Keratinocyte (primary cell): ENCODE results near the gene YTHDF1. TPM values are rescaled to one million over a fixed set of nuclear protein-coding genes. Genes with fewer than 3 reads are reported as not detected.

Experiments
- DNase-seq: peaks from one replicate; pipeline ENCODE4 v3.0.0-alpha.2; 2011; ENCODE audit warnings: low read depth, missing footprints, low spot score
- FAIRE-seq: peaks from 2 replicates; lab custom pipeline; 2011; peaks lifted over from hg19 to GRCh38; lab: Jason Lieb, UNC
- H2AFZ ChIP-seq: 2 replicates; pipeline ENCODE4 v1.6.0; 2012; ENCODE audit warnings: low read length, control low read depth, inconsistent platforms; ENCODE audit not compliant: control insufficient read depth
- H3K27ac ChIP-seq: 2 replicates; pipeline ENCODE4 v1.5.1; 2011; ENCODE audit warnings: low read length; ENCODE audit not compliant: control insufficient read depth, insufficient read depth
- H3K27me3 ChIP-seq: 3 replicates; pipeline ENCODE4 v1.6.0; 2011; ENCODE audit warnings: low read length; ENCODE audit not compliant: control insufficient read depth, insufficient read depth; ENCODE audit errors: extremely low read depth
- H3K36me3 ChIP-seq, 2 experiments: 2 replicates in 1 of 2; 3 replicates in 1 of 2; pipeline ENCODE4 v1.5.1; 2011; ENCODE audit warnings: low read length in 2 of 2, mild to moderate bottlenecking in 1 of 2; ENCODE audit not compliant: control insufficient read depth in 2 of 2, insufficient read depth in 2 of 2; ENCODE audit errors: extremely low read depth in 1 of 2
- H3K4me1 ChIP-seq: 3 replicates; pipeline ENCODE4 v1.5.1; 2011; ENCODE audit warnings: low read length; ENCODE audit not compliant: control insufficient read depth, insufficient read depth; ENCODE audit errors: extremely low read depth
- H3K4me2 ChIP-seq: 3 replicates; pipeline ENCODE4 v1.6.0; 2011; ENCODE audit warnings: low read depth, low read length; ENCODE audit not compliant: control insufficient read depth, insufficient read depth; ENCODE audit errors: extremely low read depth
- H3K4me3 ChIP-seq, 3 experiments: fragments of 200-600 bp in 1 of 3; sonication (generic) in 1 of 3; 2 replicates in 2 of 3; 3 replicates in 1 of 3; pipeline ENCODE4 v1.5.1; 2011 to 2016; ENCODE audit warnings: low read length in 3 of 3, mild to moderate bottlenecking in 3 of 3, control low read depth in 2 of 3, inconsistent platforms in 1 of 3, low read depth in 1 of 3, mixed read lengths in 1 of 3, mixed run types in 1 of 3, moderate library complexity in 1 of 3; ENCODE audit not compliant: control insufficient read depth in 2 of 3, insufficient read depth in 2 of 3; ENCODE audit errors: extremely low read depth in 1 of 3
- H3K79me2 ChIP-seq: 2 replicates; pipeline ENCODE4 v1.6.0; 2012; ENCODE audit warnings: low read length; ENCODE audit not compliant: control insufficient read depth, insufficient read depth
- H3K9ac ChIP-seq: 3 replicates; pipeline ENCODE4 v1.6.0; 2011; ENCODE audit warnings: low read length; ENCODE audit not compliant: control insufficient read depth, insufficient read depth; ENCODE audit errors: extremely low read depth
- H3K9me1 ChIP-seq: 3 replicates; pipeline ENCODE4 v1.6.0; 2011; ENCODE audit warnings: low read length; ENCODE audit not compliant: control insufficient read depth, insufficient read depth; ENCODE audit errors: extremely low read depth
- H3K9me3 ChIP-seq: 2 replicates; pipeline ENCODE4 v1.5.1; 2012; ENCODE audit warnings: low read depth, low read length; ENCODE audit not compliant: control insufficient read depth
- H4K20me1 ChIP-seq: 3 replicates; pipeline ENCODE4 v1.6.0; 2011; ENCODE audit warnings: low read length; ENCODE audit not compliant: control insufficient read depth, insufficient read depth; ENCODE audit errors: extremely low read depth
- EZH2 ChIP-seq: IDR thresholded peaks from one replicate; pipeline ENCODE4 v1.6.1; 2012; ENCODE audit warnings: inconsistent platforms, mild to moderate bottlenecking, low read length, moderate library complexity
- dilution Hi-C: fragments of 300-500 bp; cut with MboI; formaldehyde crosslinking; loops from one replicate; pipeline ENCODE4 v1.7.0; 2020; ENCODE audit warnings: low sequenced_read_pairs; ENCODE audit not compliant: extremely low pct_ligation_motif_present
- polyA plus RNA-seq, 5 experiments: library from polyadenylated mRNA; depleted of rRNA in 3 of 5; stranded (reverse) in 3 of 5; stranded (forward) in 1 of 5; unstranded in 1 of 5; fragments of >200 nt; gene quantifications; 1 replicate in 1 of 5; 2 replicates in 3 of 5; 3 replicates in 1 of 5; pipeline versions ENCODE4 v1.2.1 to v1.2.3, GENCODE V29; 2011 to 2012; ENCODE audit warnings: missing spikeins in 2 of 5, low read depth in 1 of 5, low replicate concordance in 1 of 5
- TF ChIP-seq, protein P1 (sequence below), 3 experiments: IDR thresholded peaks in 1 of 3; conservative IDR thresholded peaks in 1 of 3; optimal IDR thresholded peaks in 1 of 3; 2 replicates in 2 of 3; 3 replicates in 1 of 3; pipeline versions ENCODE3 to v1.5.1; 2011; ENCODE audit warnings: low read length in 3 of 3, mild to moderate bottlenecking in 3 of 3, moderate library complexity in 2 of 3, control low read depth in 1 of 3, inconsistent platforms in 1 of 3; ENCODE audit not compliant: insufficient read depth in 2 of 3; ENCODE audit errors: extremely low read depth in 1 of 3

YTHDF1 gene
- polyA plus RNA-seq, 1 donor (not counting 4 experiments of a cell fraction or from before 2014, with no cell fraction given) = 26.4 TPM

DNA sequence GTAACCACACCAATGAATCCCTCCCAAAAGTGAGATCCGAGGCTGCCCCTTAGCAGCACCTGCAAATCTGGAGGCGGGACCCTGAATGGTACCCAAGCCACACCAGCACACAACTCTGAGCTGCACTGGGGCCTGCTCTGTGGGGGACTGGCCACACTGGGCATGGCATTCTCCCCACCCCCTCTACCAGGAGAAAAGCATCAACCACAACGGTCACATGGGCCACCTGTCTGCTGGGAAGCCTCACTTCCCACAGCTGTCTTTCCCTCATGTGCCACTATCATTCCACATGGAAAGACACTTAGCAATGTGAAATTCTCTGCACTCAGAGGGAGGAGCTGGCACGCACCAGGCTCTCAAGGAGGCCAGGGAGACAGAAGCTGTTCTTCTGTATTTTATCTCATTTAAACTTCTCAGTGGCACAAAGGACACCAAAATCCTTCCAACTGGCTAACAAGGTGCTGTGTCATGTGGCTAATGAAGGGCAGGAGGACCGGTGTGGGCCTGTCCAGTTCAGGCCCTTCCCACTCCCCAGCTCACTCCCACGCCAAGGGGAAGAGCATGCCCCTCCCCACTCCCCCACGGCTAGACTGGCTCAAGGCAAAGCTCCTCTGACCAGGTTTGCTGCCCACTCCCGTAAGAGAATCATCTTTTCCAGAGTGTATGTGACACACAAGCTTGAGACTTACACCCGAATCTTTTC lies 19.0 kb downstream of the YTHDF1 start:
- H3K9me1 ChIP-seq = no peaks in the 10 kb centered on the region
- H4K20me1 ChIP-seq = peaks cover 30% of the 10 kb centered on the region
- no peaks in the 10 kb centered on the region for H3K9me3 ChIP-seq
- FAIRE-seq (no peak), DNase-seq (no peak)
- H2AFZ ChIP-seq = no peak overlapping the region
- no peak overlapping the region for H3K4me2 ChIP-seq
- H3K4me3 ChIP-seq = no peak overlapping the region
- no peaks in the 10 kb centered on the region for H3K4me1 ChIP-seq
- H3K36me3 ChIP-seq = peaks cover 12 to 23% of the 10 kb centered on the region in 2 experiments
- dilution Hi-C loops = no loop called here
- no peak overlapping the region for H3K9ac ChIP-seq
- TF ChIP-seq, protein P1, sequence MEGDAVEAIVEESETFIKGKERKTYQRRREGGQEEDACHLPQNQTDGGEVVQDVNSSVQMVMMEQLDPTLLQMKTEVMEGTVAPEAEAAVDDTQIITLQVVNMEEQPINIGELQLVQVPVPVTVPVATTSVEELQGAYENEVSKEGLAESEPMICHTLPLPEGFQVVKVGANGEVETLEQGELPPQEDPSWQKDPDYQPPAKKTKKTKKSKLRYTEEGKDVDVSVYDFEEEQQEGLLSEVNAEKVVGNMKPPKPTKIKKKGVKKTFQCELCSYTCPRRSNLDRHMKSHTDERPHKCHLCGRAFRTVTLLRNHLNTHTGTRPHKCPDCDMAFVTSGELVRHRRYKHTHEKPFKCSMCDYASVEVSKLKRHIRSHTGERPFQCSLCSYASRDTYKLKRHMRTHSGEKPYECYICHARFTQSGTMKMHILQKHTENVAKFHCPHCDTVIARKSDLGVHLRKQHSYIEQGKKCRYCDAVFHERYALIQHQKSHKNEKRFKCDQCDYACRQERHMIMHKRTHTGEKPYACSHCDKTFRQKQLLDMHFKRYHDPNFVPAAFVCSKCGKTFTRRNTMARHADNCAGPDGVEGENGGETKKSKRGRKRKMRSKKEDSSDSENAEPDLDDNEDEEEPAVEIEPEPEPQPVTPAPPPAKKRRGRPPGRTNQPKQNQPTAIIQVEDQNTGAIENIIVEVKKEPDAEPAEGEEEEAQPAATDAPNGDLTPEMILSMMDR (optimal IDR thresholded peaks at IDR 0.05 in 1 of 3, IDR thresholded peaks at IDR 0.05 in 1 of 3, conservative IDR thresholded peaks at IDR 0.05 in 1 of 3; ENCODE audit: extremely low read depth in 1 of 3, insufficient read depth in 2 of 3, low read length in 3 of 3) = no peak
- no peak for TF ChIP-seq EZH2
- H3K27me3 ChIP-seq = no peaks in the 10 kb centered on the region
- H3K79me2 ChIP-seq = peaks cover 52% of the 10 kb centered on the region
- no peak overlapping the region for H3K27ac ChIP-seq

GRCh38 chr20:63194797-63195173 lies 21.1 kb downstream of the YTHDF1 start:
- peaks cover 25% of the 10 kb centered on the region for H4K20me1 ChIP-seq

More at GRCh38 chr20:63194797-63195173, 21.1 kb downstream of the YTHDF1 start:
- H3K9me3 ChIP-seq = no peaks in the 10 kb centered on the region
- FAIRE-seq = no peak
- no peak for DNase-seq
- TF ChIP-seq, protein P1 (optimal IDR thresholded peaks at IDR 0.05 in 1 of 3, IDR thresholded peaks at IDR 0.05 in 1 of 3, conservative IDR thresholded peaks at IDR 0.05 in 1 of 3; ENCODE audit: extremely low read depth in 1 of 3, insufficient read depth in 2 of 3, low read length in 3 of 3) = no peak
- TF ChIP-seq EZH2 = no peak
- no peak overlapping the region for H3K9ac ChIP-seq
- H3K79me2 ChIP-seq = peaks cover 31% of the 10 kb centered on the region
- no peak overlapping the region for H3K27ac ChIP-seq
- H3K4me2 ChIP-seq = no peak overlapping the region
- H3K27me3 ChIP-seq = no peaks in the 10 kb centered on the region
- peaks cover 3% of the 10 kb centered on the region for H3K4me1 ChIP-seq
- H2AFZ ChIP-seq = no peak overlapping the region
- dilution Hi-C loops = no loop called here
- no peaks in the 10 kb centered on the region for H3K9me1 ChIP-seq
- H3K36me3 ChIP-seq = peaks cover 8 to 17% of the 10 kb centered on the region in 2 experiments
- H3K4me3 ChIP-seq = no peak overlapping the region
